H1 (cell line): Measurements from ENCODE around the gene PIP5K1B. TPM values are rescaled to one million over a fixed set of nuclear protein-coding genes. Genes with fewer than 3 reads are reported as not detected.

Experiments
- CTCF ChIA-PET: fragments of 300-600 bp; sonication (Branson Sonifier 250); formaldehyde crosslinking; loops from one replicate; lab custom pipeline; 2021; ENCODE audit not compliant: partially characterized antibody; lab: Charles Lee
- POLR2A ChIA-PET: fragments of 300-600 bp; sonication (Branson Sonifier 250); formaldehyde crosslinking; loops from one replicate; lab custom pipeline; 2021; ENCODE audit warnings: inconsistent platforms; ENCODE audit not compliant: partially characterized antibody; lab: Charles Lee
- DNase-seq, 2 experiments: peaks; one replicate each; pipeline versions ENCODE4 v3.0.0 to v3.0.0-alpha.2; 2010 to 2022; ENCODE audit warnings: low spot score in 2 of 2, low read depth in 1 of 2, mixed read lengths in 1 of 2
- FAIRE-seq: peaks from 2 replicates; lab custom pipeline; 2011; peaks lifted over from hg19 to GRCh38; lab: Jason Lieb, UNC
- H2AFZ ChIP-seq: 2 replicates; pipeline ENCODE4 v1.8.1; 2012; ENCODE audit warnings: low read length, inconsistent platforms
- H2AK5ac ChIP-seq: 2 replicates; pipeline ENCODE4 v1.6.1; 2013; ENCODE audit warnings: low read depth, low read length
- H2BK120ac ChIP-seq: replicated peaks from 2 replicates; pipeline ENCODE3; 2013; ENCODE audit warnings: low read depth, low read length, inconsistent platforms
- H2BK12ac ChIP-seq: 2 replicates; pipeline ENCODE4 v1.6.1; 2013; ENCODE audit warnings: low read depth, low read length
- H2BK15ac ChIP-seq: 2 replicates; pipeline ENCODE4 v1.6.1; 2013; ENCODE audit warnings: low read length
- H2BK20ac ChIP-seq: 2 replicates; pipeline ENCODE4 v1.6.1; 2013; ENCODE audit warnings: low read length
- H2BK5ac ChIP-seq: 2 replicates; pipeline ENCODE4 v1.6.1; 2013; ENCODE audit warnings: low read depth, low read length
- H3K14ac ChIP-seq: 2 replicates; pipeline ENCODE4 v1.6.1; 2013; ENCODE audit warnings: inconsistent platforms; ENCODE audit not compliant: insufficient read length
- H3K18ac ChIP-seq: 2 replicates; pipeline ENCODE4 v1.6.1; 2013; ENCODE audit warnings: low read length; ENCODE audit errors: extremely low read depth
- H3K23ac ChIP-seq: 2 replicates; pipeline ENCODE4 v1.6.1; 2013; ENCODE audit warnings: inconsistent platforms; ENCODE audit not compliant: insufficient read length
- H3K23me2 ChIP-seq: 2 replicates; pipeline ENCODE4 v1.6.1; 2013; ENCODE audit warnings: low read depth, low read length
- H3K27ac ChIP-seq: 2 replicates; pipeline ENCODE4 v1.6.1; 2011; ENCODE audit warnings: low read depth, low read length, inconsistent platforms
- H3K27me3 ChIP-seq, 4 experiments: replicated peaks in 1 of 4; 1 replicate in 1 of 4; 2 replicates in 3 of 4; pipeline versions ENCODE4 v1.6.1 to v1.8.1; 2011 to 2013; ENCODE audit warnings: low read length in 3 of 4, mild to moderate bottlenecking in 3 of 4, inconsistent platforms in 2 of 4, mixed read lengths in 2 of 4, moderate library complexity in 1 of 4; ENCODE audit not compliant: control insufficient read depth in 3 of 4, insufficient read depth in 3 of 4; ENCODE audit errors: extremely low read depth in 1 of 4
- H3K36me3 ChIP-seq, 4 experiments: 2 replicates each; pipeline versions ENCODE4 v1.6.1 to v1.8.1; 2011 to 2013; ENCODE audit warnings: mild to moderate bottlenecking in 4 of 4, low read length in 3 of 4, moderate library complexity in 2 of 4, control low read depth in 1 of 4, inconsistent platforms in 1 of 4; ENCODE audit not compliant: insufficient read depth in 4 of 4, control insufficient read depth in 2 of 4
- H3K4ac ChIP-seq: replicated peaks from 2 replicates; pipeline ENCODE3; 2013; ENCODE audit warnings: low read length, low read depth, mixed read lengths, inconsistent platforms; ENCODE audit not compliant: insufficient read length
- H3K4me1 ChIP-seq, 4 experiments: replicated peaks in 1 of 4; 1 replicate in 1 of 4; 2 replicates in 3 of 4; pipeline versions ENCODE4 v1.6.1 to v1.8.1; 2011 to 2013; ENCODE audit warnings: low read length in 3 of 4, inconsistent platforms in 2 of 4, mixed read lengths in 1 of 4; ENCODE audit not compliant: insufficient read depth in 4 of 4, control insufficient read depth in 3 of 4
- H3K4me2 ChIP-seq, 2 experiments: 2 replicates each; pipeline versions ENCODE4 v1.6.1 to v1.8.1; 2011 to 2013; ENCODE audit warnings: low read depth in 2 of 2, low read length in 2 of 2, control low read depth in 1 of 2, inconsistent platforms in 1 of 2, mild to moderate bottlenecking in 1 of 2; ENCODE audit not compliant: insufficient read depth in 1 of 2
- H3K4me3 ChIP-seq, 4 experiments: fragments of 200-600, 300-600 bp in 1 of 4; sonication (generic), shearing (Covaris generic), sonication (Bioruptor Twin) in 1 of 4; 2 replicates each; pipeline versions ENCODE4 v1.5.1 to v1.8.1; 2011 to 2016; ENCODE audit warnings: low read length in 4 of 4, low read depth in 3 of 4, control low read depth in 2 of 4, inconsistent platforms in 2 of 4, mild to moderate bottlenecking in 2 of 4, mixed read lengths in 1 of 4, moderate library complexity in 1 of 4; ENCODE audit not compliant: insufficient read depth in 2 of 4; ENCODE audit errors: extremely low read depth in 1 of 4
- H3K56ac ChIP-seq: replicated peaks from 2 replicates; pipeline ENCODE3; 2013; ENCODE audit warnings: low read depth, mild to moderate bottlenecking, mixed read lengths, low read length, inconsistent platforms; ENCODE audit not compliant: insufficient read length
- H3K79me1 ChIP-seq: 2 replicates; pipeline ENCODE4 v1.6.1; 2013; ENCODE audit warnings: low read depth, low read length, control low read depth
- H3K79me2 ChIP-seq, 2 experiments: 2 replicates each; pipeline versions ENCODE4 v1.6.1 to v1.8.1; 2012 to 2013; ENCODE audit warnings: low read length in 2 of 2, mild to moderate bottlenecking in 2 of 2, inconsistent platforms in 1 of 2; ENCODE audit not compliant: insufficient read depth in 2 of 2, control insufficient read depth in 1 of 2
- H3K9ac ChIP-seq, 4 experiments: replicated peaks in 1 of 4; 1 replicate in 1 of 4; 2 replicates in 3 of 4; pipeline versions ENCODE4 v1.6.1 to v1.8.1; 2011 to 2013; ENCODE audit warnings: low read depth in 3 of 4, low read length in 3 of 4, control low read depth in 2 of 4, mild to moderate bottlenecking in 2 of 4, moderate library complexity in 2 of 4, inconsistent platforms in 1 of 4; ENCODE audit errors: extremely low read depth in 1 of 4
- H3K9me3 ChIP-seq, 2 experiments: 2 replicates each; pipeline versions ENCODE4 v1.6.1 to v1.8.1; 2012 to 2013; ENCODE audit warnings: mild to moderate bottlenecking in 2 of 2, moderate library complexity in 2 of 2, control low read depth in 1 of 2, inconsistent platforms in 1 of 2, low read depth in 1 of 2, low read length in 1 of 2, mixed read lengths in 1 of 2; ENCODE audit not compliant: insufficient read depth in 2 of 2
- H4K20me1 ChIP-seq, 2 experiments: replicated peaks in 1 of 2; 2 replicates each; pipeline versions ENCODE3 to v1.8.1; 2011 to 2013; ENCODE audit warnings: inconsistent platforms in 2 of 2, low read length in 2 of 2, mild to moderate bottlenecking in 1 of 2; ENCODE audit not compliant: insufficient read depth in 2 of 2, control insufficient read depth in 1 of 2
- H4K5ac ChIP-seq: 2 replicates; pipeline ENCODE4 v1.6.1; 2013; ENCODE audit warnings: low read length, low read depth, mixed read lengths, inconsistent platforms; ENCODE audit not compliant: insufficient read length
- H4K8ac ChIP-seq: 2 replicates; pipeline ENCODE4 v1.8.0; 2013; ENCODE audit warnings: mild to moderate bottlenecking, moderate library complexity, low read length, inconsistent platforms; ENCODE audit not compliant: insufficient read depth; ENCODE audit errors: extremely low read depth
- H4K91ac ChIP-seq: replicated peaks from 2 replicates; pipeline ENCODE3; 2013; ENCODE audit warnings: low read length, mixed read lengths, inconsistent platforms; ENCODE audit not compliant: insufficient read length
- BACH1 ChIP-seq: IDR thresholded peaks from 2 replicates; pipeline ENCODE4 v1.6.1; 2012; ENCODE audit warnings: low read length, improper control_type of control experiment
- CTBP2 ChIP-seq: IDR thresholded peaks from 2 replicates; pipeline ENCODE4 v1.7.0; 2011; ENCODE audit warnings: borderline replicate concordance, mild to moderate bottlenecking, moderate library complexity, mixed read lengths, low read length; ENCODE audit not compliant: insufficient read depth, insufficient read length
- CTCF ChIP-seq, 3 experiments: IDR thresholded peaks; 1 replicate in 2 of 3; 2 replicates in 1 of 3; pipeline versions ENCODE4 v1.5.1 to v1.6.1; 2011; ENCODE audit warnings: low read length in 3 of 3, mild to moderate bottlenecking in 3 of 3, inconsistent platforms in 2 of 3, low read depth in 1 of 3, moderate library complexity in 1 of 3; ENCODE audit not compliant: insufficient read depth in 1 of 3; ENCODE audit errors: control extremely low read depth in 1 of 3
- GABPA ChIP-seq: IDR thresholded peaks from 2 replicates; pipeline ENCODE4 v1.6.1; 2011; ENCODE audit warnings: mild to moderate bottlenecking, low read length, moderate library complexity, borderline replicate concordance; ENCODE audit not compliant: insufficient read depth
- KDM5A ChIP-seq: fragments of 200-600 bp; IDR thresholded peaks from 2 replicates; pipeline ENCODE4 v1.7.1; 2012; ENCODE audit warnings: mild to moderate bottlenecking, low read length, inconsistent platforms, mixed read lengths
- RAD21 ChIP-seq, 2 experiments: IDR thresholded peaks in 1 of 2; conservative IDR thresholded peaks in 1 of 2; 2 replicates each; pipeline ENCODE4 v1.6.1; 2011; ENCODE audit warnings: low read depth in 2 of 2, low read length in 2 of 2, improper control_type of control experiment in 1 of 2, inconsistent platforms in 1 of 2, mild to moderate bottlenecking in 1 of 2, moderate library complexity in 1 of 2
- RFX5 ChIP-seq: IDR thresholded peaks from 2 replicates; pipeline ENCODE4 v1.6.1; 2011; ENCODE audit warnings: low read depth, low read length, improper control_type of control experiment, borderline replicate concordance
- SIN3A ChIP-seq, 2 experiments: IDR thresholded peaks in 1 of 2; conservative IDR thresholded peaks in 1 of 2; 2 replicates each; pipeline ENCODE4 v1.6.1; 2011 to 2012; ENCODE audit warnings: low read length in 2 of 2, improper control_type of control experiment in 1 of 2, low read depth in 1 of 2, mild to moderate bottlenecking in 1 of 2
- TEAD4 ChIP-seq: IDR thresholded peaks from 2 replicates; pipeline ENCODE4 v1.6.1; 2012; ENCODE audit warnings: low read depth, low read length, inconsistent platforms, mixed read lengths
- WGBS, 2 experiments: shearing (Covaris generic) in 1 of 2; methylation state at CpG; one replicate each; pipeline versions ENCODE4 v1.1.6 to v1.1.7; 2013 to 2015; ENCODE audit warnings: low lambda C conversion rate in 2 of 2, mixed read lengths in 2 of 2, inconsistent platforms in 1 of 2, low coverage in 1 of 2, missing lambda C conversion rate in 1 of 2; ENCODE audit not compliant: insufficient replicate concordance in 2 of 2, insufficient coverage in 1 of 2, insufficient read length in 1 of 2; ENCODE audit errors: extremely low coverage in 1 of 2, missing lambda C conversion rate in 1 of 2; 5-methylcytosine and 5-hydroxymethylcytosine counted together
- polyA plus RNA-seq, 7 experiments: library from polyadenylated mRNA; depleted of rRNA in 3 of 7; stranded (reverse) in 5 of 7; unstranded in 2 of 7; fragments of >200 nt in 5 of 7; fragments of 200-250 nt in 2 of 7; gene quantifications; 1 replicate in 5 of 7; 2 replicates in 1 of 7; 4 replicates in 1 of 7; pipeline versions ENCODE4 v1.2.1 to v1.2.3, GENCODE V29; 2011 to 2013; ENCODE audit warnings: missing spikeins in 2 of 7, mixed read lengths in 2 of 7
- total RNA-seq: library from RNA; stranded (reverse); fragmentation: NEBNext Ultra II Directional; extraction: Animal tissue kit (Norgen Biotek cat#: 25700); gene quantifications from 2 replicates; pipeline ENCODE4 v1.2.1, GENCODE V29; 2021

Gene PIP5K1B
- total and polyA plus RNA-seq, 2 of the 8 experiments (the other 6 are each of a cell fraction or from before 2014, with no cell fraction given): 4.7 to 7.7 TPM

- Histone ChIP-seq H3K27ac (no peak overlapping the region), H3K4me2 (no peak overlapping the region; a peak in 1 of 4 replicates), H4K20me1 (peaks cover 0 to 2% of the 10 kb centered on the region in 2 experiments), H3K9ac (no peak overlapping the region), H4K8ac (no peak overlapping the region), H3K18ac (no peak overlapping the region), H3K9me3 (no peaks in the 10 kb centered on the region), H3K4me3 (no peak overlapping the region), H2BK12ac (no peak overlapping the region), H3K79me2 (peaks cover 0 to 7% of the 10 kb centered on the region in 2 experiments; a peak in 2 of 4 replicates), H2BK120ac (no peak overlapping the region), H2BK15ac (no peak overlapping the region), H3K56ac (no peak overlapping the region), H4K91ac (no peak overlapping the region), H3K4me1 (peaks cover 3 to 11% (median 4%) of the 10 kb centered on the region in 4 experiments; a peak in 6 of 7 replicates), H2BK5ac (no peak overlapping the region), H2AFZ (no peak overlapping the region), H3K23ac (no peak overlapping the region), H3K27me3 (peaks cover 7 to 26% (median 23%) of the 10 kb centered on the region in 4 experiments), H3K23me2 (peaks cover 16% of the 10 kb centered on the region), H3K4ac (no peak overlapping the region), H2AK5ac (no peak overlapping the region), H3K79me1 (no peaks in the 10 kb centered on the region), H3K36me3 (no peaks in the 10 kb centered on the region), H4K5ac (no peak overlapping the region), H2BK20ac (no peak overlapping the region), H3K14ac (no peak overlapping the region)
- FAIRE-seq (no peak), DNase-seq (no peak)
- 83% methylated on average over 4 of the region's 4 CpGs; no CpG with 5 or more reads in 1 of the 2 experiments for WGBS, 2 experiments
- ChIA-PET CTCF (interaction anchor here (0.6 to 0.8 kb wide), 2 partner anchors 292 to 485 kb away, joined by 3 read pairs; no protein-coding TSS in a partner anchor), POLR2A (no interaction called here)
- no peak for TF ChIP-seq SIN3A (conservative IDR thresholded peaks at IDR 0.05 in 1 of 2, IDR thresholded peaks at IDR 0.05 in 1 of 2; ENCODE audit: low read depth in 1 of 2, low read length in 2 of 2)
- TF ChIP-seq CTBP2: no peak
- no peak for TF ChIP-seq CTCF (IDR thresholded peaks at IDR 0.05; ENCODE audit: control extremely low read depth in 1 of 3, insufficient read depth in 1 of 3, low read depth in 1 of 3, low read length in 3 of 3)
- no peak for TF ChIP-seq RFX5
- TF ChIP-seq BACH1: no peak
- TF ChIP-seq GABPA: no peak
- TF ChIP-seq KDM5A: no peak
- TF ChIP-seq RAD21 (IDR thresholded peaks at IDR 0.05 in 1 of 2, conservative IDR thresholded peaks at IDR 0.05 in 1 of 2; ENCODE audit: low read depth in 2 of 2, low read length in 2 of 2): no peak
- no peak for TF ChIP-seq TEAD4
Measured at GRCh38 chr9:68707801-68708488, 2.9 kb downstream of the PIP5K1B start.
